WTC11 (cell line): ENCODE data around the gene TSPO. TPM values are rescaled to one million over a fixed set of nuclear protein-coding genes. Genes with fewer than 3 reads are reported as not detected.

Experiments
- ATAC-seq: fragments of 200-7000 bp; cut with Tn5 transposase; 2 replicates; pipeline ENCODE4 v1.10.0; 2021; ENCODE audit warnings: mild to moderate bottlenecking, moderate library complexity
- CTCF ChIA-PET: fragments of 300-600 bp; sonication (Branson Sonifier 250); formaldehyde crosslinking; loops from one replicate; lab custom pipeline; 2021; ENCODE audit warnings: antibody characterized with exemption; lab: Charles Lee
- POLR2A ChIA-PET: fragments of 350-600 bp; sonication (Branson Sonifier 250); formaldehyde crosslinking; loops from one replicate; lab custom pipeline; 2021; ENCODE audit warnings: antibody characterized with exemption; lab: Charles Lee
- DNase-seq: peaks from one replicate; pipeline ENCODE4 v3.0.0; 2021; ENCODE audit warnings: low spot score
- H3K27ac Mint-ChIP-seq: 2 replicates; pipeline ENCODE4 v1.8.0; 2021; ENCODE audit warnings: mixed read lengths
- H3K27me3 Mint-ChIP-seq: 2 replicates; pipeline ENCODE4 v1.8.0; 2021; ENCODE audit warnings: low read depth, mild to moderate bottlenecking, moderate library complexity, mixed read lengths
- H3K36me3 Mint-ChIP-seq: 2 replicates; pipeline ENCODE4 v1.8.0; 2021; ENCODE audit warnings: mixed read lengths
- H3K4me1 Mint-ChIP-seq: 2 replicates; pipeline ENCODE4 v1.8.0; 2022; ENCODE audit warnings: mixed read lengths
- H3K4me3 Mint-ChIP-seq: 2 replicates; pipeline ENCODE4 v1.8.0; 2021; ENCODE audit warnings: mild to moderate bottlenecking, moderate library complexity, mixed read lengths
- H3K9me3 Mint-ChIP-seq: 2 replicates; pipeline ENCODE4 v1.8.0; 2021; ENCODE audit warnings: mixed read lengths
- CBFB ChIP-seq: sonication (generic); formaldehyde crosslinking; IDR thresholded peaks from 2 replicates; pipeline ENCODE4 v1.8.1; 2022; ENCODE audit warnings: mild to moderate bottlenecking, low read depth, missing genetic modification reagents
- CREM ChIP-seq: sonication (generic); formaldehyde crosslinking; IDR thresholded peaks from 2 replicates; pipeline ENCODE4 v1.8.1; 2022; ENCODE audit warnings: mild to moderate bottlenecking, missing genetic modification reagents, moderate library complexity
- EMX1 ChIP-seq: fragments of 250-450 bp; sonication (Bioruptor Pico); IDR thresholded peaks from 2 replicates; pipeline ENCODE4 v1.8.0; 2021; ENCODE audit warnings: mild to moderate bottlenecking
- ERG ChIP-seq: fragments of 250-450 bp; sonication (Bioruptor Pico); IDR thresholded peaks from 2 replicates; pipeline ENCODE4 v1.8.0; 2021; ENCODE audit warnings: mild to moderate bottlenecking
- GTF2I ChIP-seq: fragments of 250-450 bp; sonication (Bioruptor Pico); conservative IDR thresholded peaks from 2 replicates; pipeline ENCODE4 v1.4.0; 2021; ENCODE audit warnings: mild to moderate bottlenecking
- HMGA2 ChIP-seq: fragments of 250-450 bp; sonication (Bioruptor Pico); IDR thresholded peaks from 2 replicates; pipeline ENCODE4 v1.4.0; 2021; ENCODE audit warnings: mild to moderate bottlenecking, moderate library complexity
- MXD4 ChIP-seq: fragments of 250-450 bp; sonication (Bioruptor Pico); IDR thresholded peaks from 2 replicates; pipeline ENCODE4 v1.8.0; 2021; ENCODE audit warnings: mild to moderate bottlenecking, moderate library complexity, borderline replicate concordance
- MYBL2 ChIP-seq: sonication (generic); formaldehyde crosslinking; IDR thresholded peaks from 2 replicates; pipeline ENCODE4 v1.8.1; 2023; ENCODE audit warnings: mild to moderate bottlenecking, moderate library complexity, missing genetic modification reagents
- NFATC4 ChIP-seq: fragments of 250-450 bp; sonication (Bioruptor Pico); IDR thresholded peaks from 2 replicates; pipeline ENCODE4 v1.9.0; 2021; ENCODE audit warnings: mild to moderate bottlenecking
- TCF7 ChIP-seq: sonication (generic); formaldehyde crosslinking; IDR thresholded peaks from 2 replicates; pipeline ENCODE4 v1.8.0; 2022; ENCODE audit warnings: mild to moderate bottlenecking, low read depth, missing genetic modification reagents, moderate library complexity
- TP53 ChIP-seq: sonication (generic); formaldehyde crosslinking; IDR thresholded peaks from 2 replicates; pipeline ENCODE4 v1.8.1; 2023; ENCODE audit warnings: mild to moderate bottlenecking, missing genetic modification reagents
- USF2 ChIP-seq: sonication (generic); formaldehyde crosslinking; IDR thresholded peaks from 2 replicates; pipeline ENCODE4 v1.8.1; 2023; ENCODE audit warnings: mild to moderate bottlenecking, missing genetic modification reagents, moderate library complexity
- ZNF317 ChIP-seq: sonication (generic); formaldehyde crosslinking; IDR thresholded peaks from 2 replicates; pipeline ENCODE4 v1.8.1; 2023; ENCODE audit warnings: low read depth, mild to moderate bottlenecking, moderate library complexity, missing genetic modification reagents, borderline replicate concordance
- total RNA-seq: library from RNA; stranded (reverse); gene quantifications from 3 replicates; pipeline ENCODE4 v1.2.3, GENCODE V29; 2021
- TF ChIP-seq, protein P1 (sequence below): sonication (generic); formaldehyde crosslinking; IDR thresholded peaks from 2 replicates; pipeline ENCODE4 v1.8.1; 2023; ENCODE audit warnings: mild to moderate bottlenecking, missing genetic modification reagents
- TF ChIP-seq, protein P2 (sequence below): fragments of 250-450 bp; sonication (Bioruptor Pico); IDR thresholded peaks from 2 replicates; pipeline ENCODE4 v1.9.0; 2021; ENCODE audit warnings: mild to moderate bottlenecking, borderline replicate concordance
- TF ChIP-seq, protein P3 (sequence below): sonication (generic); formaldehyde crosslinking; IDR thresholded peaks from 2 replicates; pipeline ENCODE4 v1.8.1; 2022; ENCODE audit warnings: low read depth, missing genetic modification reagents, borderline replicate concordance
- TF ChIP-seq, protein P4 (sequence below): fragments of 250-450 bp; sonication (Bioruptor Pico); IDR thresholded peaks from 2 replicates; pipeline ENCODE4 v1.9.0; 2021; ENCODE audit warnings: mild to moderate bottlenecking

TSPO gene
- total RNA-seq, 1 experiment from 2014 or later, result 21.9 TPM

GRCh38 chr22:43166132-43166930, 15.0 kb downstream of the TSPO start (continued):
- TF ChIP-seq CREM, result no peak
- TF ChIP-seq, all 79 proteins: peak for 0

GRCh38 chr22:43167001-43167589, 15.7 kb downstream of the TSPO start:
- POLR2A ChIA-PET, result no interaction called here
- CTCF ChIA-PET, result no interaction called here
- no peak for TF ChIP-seq NFATC4
- Mint-ChIP-seq H3K27me3 (no peaks in the 10 kb centered on the region), H3K27ac (no peak overlapping the region), H3K9me3 (no peaks in the 10 kb centered on the region), H3K4me3 (no peak overlapping the region), H3K4me1 (no peaks in the 10 kb centered on the region), H3K36me3 (peaks cover 27% of the 10 kb centered on the region)
- DNase-seq (no peak), ATAC-seq (no peak)

- ChIA-PET POLR2A (no interaction called here), CTCF (interaction anchor here (0.6 to 0.7 kb wide), 2 partner anchors 105 to 828 kb away, joined by 3 read pairs; no protein-coding TSS in a partner anchor)
- Mint-ChIP-seq H3K27me3 (no peaks in the 10 kb centered on the region), H3K36me3 (peaks cover 37% of the 10 kb centered on the region), H3K27ac (no peak overlapping the region), H3K4me1 (no peaks in the 10 kb centered on the region), H3K4me3 (no peak overlapping the region), H3K9me3 (no peaks in the 10 kb centered on the region)
- ATAC-seq (no peak), DNase-seq (no peak)
- TF ChIP-seq EMX1, result no peak
- TF ChIP-seq, protein P1, sequence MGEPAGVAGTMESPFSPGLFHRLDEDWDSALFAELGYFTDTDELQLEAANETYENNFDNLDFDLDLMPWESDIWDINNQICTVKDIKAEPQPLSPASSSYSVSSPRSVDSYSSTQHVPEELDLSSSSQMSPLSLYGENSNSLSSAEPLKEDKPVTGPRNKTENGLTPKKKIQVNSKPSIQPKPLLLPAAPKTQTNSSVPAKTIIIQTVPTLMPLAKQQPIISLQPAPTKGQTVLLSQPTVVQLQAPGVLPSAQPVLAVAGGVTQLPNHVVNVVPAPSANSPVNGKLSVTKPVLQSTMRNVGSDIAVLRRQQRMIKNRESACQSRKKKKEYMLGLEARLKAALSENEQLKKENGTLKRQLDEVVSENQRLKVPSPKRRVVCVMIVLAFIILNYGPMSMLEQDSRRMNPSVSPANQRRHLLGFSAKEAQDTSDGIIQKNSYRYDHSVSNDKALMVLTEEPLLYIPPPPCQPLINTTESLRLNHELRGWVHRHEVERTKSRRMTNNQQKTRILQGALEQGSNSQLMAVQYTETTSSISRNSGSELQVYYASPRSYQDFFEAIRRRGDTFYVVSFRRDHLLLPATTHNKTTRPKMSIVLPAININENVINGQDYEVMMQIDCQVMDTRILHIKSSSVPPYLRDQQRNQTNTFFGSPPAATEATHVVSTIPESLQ, result no peak
- TF ChIP-seq, protein P2, sequence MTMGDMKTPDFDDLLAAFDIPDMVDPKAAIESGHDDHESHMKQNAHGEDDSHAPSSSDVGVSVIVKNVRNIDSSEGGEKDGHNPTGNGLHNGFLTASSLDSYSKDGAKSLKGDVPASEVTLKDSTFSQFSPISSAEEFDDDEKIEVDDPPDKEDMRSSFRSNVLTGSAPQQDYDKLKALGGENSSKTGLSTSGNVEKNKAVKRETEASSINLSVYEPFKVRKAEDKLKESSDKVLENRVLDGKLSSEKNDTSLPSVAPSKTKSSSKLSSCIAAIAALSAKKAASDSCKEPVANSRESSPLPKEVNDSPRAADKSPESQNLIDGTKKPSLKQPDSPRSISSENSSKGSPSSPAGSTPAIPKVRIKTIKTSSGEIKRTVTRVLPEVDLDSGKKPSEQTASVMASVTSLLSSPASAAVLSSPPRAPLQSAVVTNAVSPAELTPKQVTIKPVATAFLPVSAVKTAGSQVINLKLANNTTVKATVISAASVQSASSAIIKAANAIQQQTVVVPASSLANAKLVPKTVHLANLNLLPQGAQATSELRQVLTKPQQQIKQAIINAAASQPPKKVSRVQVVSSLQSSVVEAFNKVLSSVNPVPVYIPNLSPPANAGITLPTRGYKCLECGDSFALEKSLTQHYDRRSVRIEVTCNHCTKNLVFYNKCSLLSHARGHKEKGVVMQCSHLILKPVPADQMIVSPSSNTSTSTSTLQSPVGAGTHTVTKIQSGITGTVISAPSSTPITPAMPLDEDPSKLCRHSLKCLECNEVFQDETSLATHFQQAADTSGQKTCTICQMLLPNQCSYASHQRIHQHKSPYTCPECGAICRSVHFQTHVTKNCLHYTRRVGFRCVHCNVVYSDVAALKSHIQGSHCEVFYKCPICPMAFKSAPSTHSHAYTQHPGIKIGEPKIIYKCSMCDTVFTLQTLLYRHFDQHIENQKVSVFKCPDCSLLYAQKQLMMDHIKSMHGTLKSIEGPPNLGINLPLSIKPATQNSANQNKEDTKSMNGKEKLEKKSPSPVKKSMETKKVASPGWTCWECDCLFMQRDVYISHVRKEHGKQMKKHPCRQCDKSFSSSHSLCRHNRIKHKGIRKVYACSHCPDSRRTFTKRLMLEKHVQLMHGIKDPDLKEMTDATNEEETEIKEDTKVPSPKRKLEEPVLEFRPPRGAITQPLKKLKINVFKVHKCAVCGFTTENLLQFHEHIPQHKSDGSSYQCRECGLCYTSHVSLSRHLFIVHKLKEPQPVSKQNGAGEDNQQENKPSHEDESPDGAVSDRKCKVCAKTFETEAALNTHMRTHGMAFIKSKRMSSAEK (CRISPR knock-in tag), result no peak
- TF ChIP-seq MXD4 (CRISPR knock-in tag), result no peak
- TF ChIP-seq, protein P3, sequence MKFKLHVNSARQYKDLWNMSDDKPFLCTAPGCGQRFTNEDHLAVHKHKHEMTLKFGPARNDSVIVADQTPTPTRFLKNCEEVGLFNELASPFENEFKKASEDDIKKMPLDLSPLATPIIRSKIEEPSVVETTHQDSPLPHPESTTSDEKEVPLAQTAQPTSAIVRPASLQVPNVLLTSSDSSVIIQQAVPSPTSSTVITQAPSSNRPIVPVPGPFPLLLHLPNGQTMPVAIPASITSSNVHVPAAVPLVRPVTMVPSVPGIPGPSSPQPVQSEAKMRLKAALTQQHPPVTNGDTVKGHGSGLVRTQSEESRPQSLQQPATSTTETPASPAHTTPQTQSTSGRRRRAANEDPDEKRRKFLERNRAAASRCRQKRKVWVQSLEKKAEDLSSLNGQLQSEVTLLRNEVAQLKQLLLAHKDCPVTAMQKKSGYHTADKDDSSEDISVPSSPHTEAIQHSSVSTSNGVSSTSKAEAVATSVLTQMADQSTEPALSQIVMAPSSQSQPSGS (CRISPR knock-in tag), result no peak
- TF ChIP-seq ZNF317 (CRISPR knock-in tag), result no peak
- no peak for TF ChIP-seq TP53
- no peak for TF ChIP-seq HMGA2 (CRISPR knock-in tag)
- no peak for TF ChIP-seq CBFB (CRISPR knock-in tag)
- TF ChIP-seq GTF2I, result no peak
- no peak for TF ChIP-seq TCF7 (CRISPR knock-in tag)
- TF ChIP-seq, protein P4, sequence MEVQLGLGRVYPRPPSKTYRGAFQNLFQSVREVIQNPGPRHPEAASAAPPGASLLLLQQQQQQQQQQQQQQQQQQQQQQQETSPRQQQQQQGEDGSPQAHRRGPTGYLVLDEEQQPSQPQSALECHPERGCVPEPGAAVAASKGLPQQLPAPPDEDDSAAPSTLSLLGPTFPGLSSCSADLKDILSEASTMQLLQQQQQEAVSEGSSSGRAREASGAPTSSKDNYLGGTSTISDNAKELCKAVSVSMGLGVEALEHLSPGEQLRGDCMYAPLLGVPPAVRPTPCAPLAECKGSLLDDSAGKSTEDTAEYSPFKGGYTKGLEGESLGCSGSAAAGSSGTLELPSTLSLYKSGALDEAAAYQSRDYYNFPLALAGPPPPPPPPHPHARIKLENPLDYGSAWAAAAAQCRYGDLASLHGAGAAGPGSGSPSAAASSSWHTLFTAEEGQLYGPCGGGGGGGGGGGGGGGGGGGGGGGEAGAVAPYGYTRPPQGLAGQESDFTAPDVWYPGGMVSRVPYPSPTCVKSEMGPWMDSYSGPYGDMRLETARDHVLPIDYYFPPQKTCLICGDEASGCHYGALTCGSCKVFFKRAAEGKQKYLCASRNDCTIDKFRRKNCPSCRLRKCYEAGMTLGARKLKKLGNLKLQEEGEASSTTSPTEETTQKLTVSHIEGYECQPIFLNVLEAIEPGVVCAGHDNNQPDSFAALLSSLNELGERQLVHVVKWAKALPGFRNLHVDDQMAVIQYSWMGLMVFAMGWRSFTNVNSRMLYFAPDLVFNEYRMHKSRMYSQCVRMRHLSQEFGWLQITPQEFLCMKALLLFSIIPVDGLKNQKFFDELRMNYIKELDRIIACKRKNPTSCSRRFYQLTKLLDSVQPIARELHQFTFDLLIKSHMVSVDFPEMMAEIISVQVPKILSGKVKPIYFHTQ (CRISPR knock-in tag), result no peak
- no peak for TF ChIP-seq ERG (CRISPR knock-in tag)
- no peak for TF ChIP-seq USF2 (CRISPR knock-in tag)
- no peak for TF ChIP-seq MYBL2
Measured at GRCh38 chr22:43168471-43169309, 17.3 kb downstream of the TSPO start.
